ENCODE measurements around the gene UROC1. TPM values are rescaled to one million over a fixed set of nuclear protein-coding genes. Genes with fewer than 3 reads are reported as not detected.

UROC1 gene
- total and polyA plus RNA-seq, 2 of the 4 experiments (the other 2 are of a cell fraction): not detected

GRCh38 chr3:126514161-126514560 is 3.4 kb downstream of the UROC1 start:
- dilution Hi-C loops (cut with HindIII; ENCODE audit: low sequenced_read_pairs, unreplicated experiment) (no loop called here), in situ Hi-C loops (cut with MboI; ENCODE audit: low sequenced_read_pairs) (no loop called here), intact Hi-C loops (cut with micrococcal nuclease) (no loop called here)
- Histone ChIP-seq H4K20me1 (ENCODE audit: insufficient read depth, low read length) (no peaks in the 10 kb centered on the region), H3K9me3 (ENCODE audit: control insufficient read depth, insufficient read depth, low read length) (no peaks in the 10 kb centered on the region), H2BK15ac (ENCODE audit: low read depth, low read length) (no peak overlapping the region), H3K56ac (ENCODE audit: extremely low read depth, insufficient read depth, low read length) (no peak overlapping the region), H2AFZ (replicated peaks; ENCODE audit: low read length, poor library complexity) (peak overlapping the region; percentile 43), H3K14ac (replicated peaks; ENCODE audit: low read depth, low read length) (no peak overlapping the region), H2BK120ac (ENCODE audit: low read depth, low read length) (no peak overlapping the region), H3K27ac (ENCODE audit: insufficient read depth, low read length) (no peak overlapping the region), H4K91ac (ENCODE audit: insufficient read depth, low read depth, low read length) (no peak overlapping the region), H2AK5ac (ENCODE audit: low read depth, low read length) (no peak overlapping the region), H3K9me1 (ENCODE audit: insufficient read depth, low read length) (no peaks in the 10 kb centered on the region), H3K79me1 (ENCODE audit: low read depth in 1 of 2, low read length in 2 of 2) (no peaks in the 10 kb centered on the region), H3K18ac (ENCODE audit: low read depth, low read length) (no peak overlapping the region), H2BK20ac (ENCODE audit: low read depth, low read length) (no peak overlapping the region), H3K27me3 (ENCODE audit: control insufficient read depth, insufficient read depth, low read length) (peaks cover 35% of the 10 kb centered on the region; the same call in 1 of the 2 replicates), H2AK9ac (replicated peaks; ENCODE audit: low read depth, low read length, poor library complexity) (no peak overlapping the region), H2BK5ac (ENCODE audit: low read depth, low read length, poor library complexity, severe bottlenecking) (no peak overlapping the region), H3K4ac (ENCODE audit: low read depth, low read length) (no peak overlapping the region), H3K23ac (ENCODE audit: low read depth, low read length) (no peak overlapping the region), H4K5ac (ENCODE audit: low read depth, low read length) (no peak overlapping the region), H3K36me3 (ENCODE audit: control insufficient read depth, insufficient read depth, low read length) (no peaks in the 10 kb centered on the region), H4K8ac (ENCODE audit: low read depth in 2 of 2, low read length in 2 of 2) (no peak overlapping the region), H3K4me1 (ENCODE audit: control insufficient read depth, insufficient read depth, low read length) (no peaks in the 10 kb centered on the region), H3K9ac (ENCODE audit: low read depth, low read length) (no peak overlapping the region), H3K4me2 (ENCODE audit: low read depth, low read length) (no peak overlapping the region), H3K4me3 (ENCODE audit: insufficient read depth, low read depth, low read length) (no peak overlapping the region)
- no peak for DNase-seq
- ChIA-PET POLR2A (ENCODE audit: unreplicated experiment) (no interaction called here), CTCF (interaction anchor here (1.5 kb wide), 1 partner anchor 9 kb away, joined by 6 read pairs; no protein-coding TSS in a partner anchor)
- no peak for ATAC-seq (ENCODE audit: low read depth)
- BruUV-seq (replicated peaks): no TSS peak
- TF ChIP-seq USF2 (IDR thresholded peaks at IDR 0.05; ENCODE audit: low read depth, low read length) (no peak), MXI1 (IDR thresholded peaks at IDR 0.05; ENCODE audit: borderline replicate concordance, low read depth, low read length) (no peak), CTCF (conservative IDR thresholded peaks at IDR 0.05; ENCODE audit: low read depth, low read length) (no peak), RCOR1 (IDR thresholded peaks at IDR 0.05; ENCODE audit: insufficient replicate concordance, low read length) (no peak), RAD21 (IDR thresholded peaks at IDR 0.05; ENCODE audit: low read length) (no peak), FOS (IDR thresholded peaks at IDR 0.05; ENCODE audit: low read depth, low read length) (no peak), ELK1 (IDR thresholded peaks at IDR 0.05; ENCODE audit: borderline replicate concordance, low read depth, low read length) (no peak), RFX5 (IDR thresholded peaks at IDR 0.05; ENCODE audit: low read depth, low read length) (no peak), NFE2L2 (IDR thresholded peaks at IDR 0.05; ENCODE audit: low read depth, low read length) (no peak), MAFK (IDR thresholded peaks at IDR 0.05; ENCODE audit: low read depth, low read length) (no peak), BHLHE40 (IDR thresholded peaks at IDR 0.05; ENCODE audit: low read depth, low read length) (no peak), SMC3 (IDR thresholded peaks at IDR 0.05; ENCODE audit: low read depth, low read length) (no peak), CHD1 (IDR thresholded peaks at IDR 0.05; ENCODE audit: low read depth, low read length) (no peak), MAZ (IDR thresholded peaks at IDR 0.05; ENCODE audit: borderline replicate concordance, low read depth, low read length) (no peak), CEBPB (IDR thresholded peaks at IDR 0.05; ENCODE audit: low read depth, low read length) (no peak), POLR2A (IDR thresholded peaks at IDR 0.05; ENCODE audit: low read depth, low read length) (no peak)
- WGBS, 2 experiments (ENCODE audit: extremely low coverage in 2 of 2, insufficient read length in 1 of 2): 77% methylated on average over 4 of the region's 11 CpGs; no CpG with 5 or more reads in 1 of the 2 experiments
